CD4-positive, alpha-beta T cell treated with Interleukin-15 for 1 hour (primary cell): ENCODE results near the gene COX6A1.
"Not testable (repeated sequence)": the region's sequence is repeated elsewhere in the genome, so short reads cannot be mapped to it uniquely, and the experiment has no call there.

ENCODE experiments used
- DNase-seq: peaks from one replicate; pipeline ENCODE4 v3.0.0-alpha.2; 2020

The COX6A1 gene

GRCh38 chr12:120428597-120429229 lies 9.2 kb upstream of the COX6A1 start:
- DNase-seq: no peak

- no peak for DNase-seq
These were observed 8.5 kb upstream of the COX6A1 start for GRCh38 chr12:120429368-120429767.

- DNase-seq: no peak
These were observed 5.0 kb upstream of the COX6A1 start for GRCh38 chr12:120432772-120433525.

GRCh38 chr12:120438495-120439198 lies 734 bp downstream of the COX6A1 start:
- DNase-seq: no peak

- DNase-seq: peak; percentile 82
These were observed 1.8 kb downstream of the COX6A1 start for GRCh38 chr12:120439646-120440247.

GRCh38 chr12:120444676-120445075 lies 6.8 kb downstream of the COX6A1 start:
- DNase-seq: no peak

GRCh38 chr12:120445911-120446843 lies 8.3 kb downstream of the COX6A1 start, which contains the start of the genes GATC and TRIAP1:
Gene GATC (plus strand): TSS chr12:120446444. CDS start chr12:120446481, 37 bp downstream.
Gene TRIAP1 (minus strand): TSS chr12:120446384. CDS start chr12:120446372, 12 bp downstream.
- peak; percentile 85 for DNase-seq

GRCh38 chr12:120446844-120447178 lies 8.9 kb downstream of the COX6A1 start:
- not testable (repeated sequence) for DNase-seq

- DNase-seq: no peak
These were observed 10.1 kb downstream of the COX6A1 start for GRCh38 chr12:120447992-120448391.

- DNase-seq: not testable (repeated sequence)
These were observed 14.6 kb downstream of the COX6A1 start for GRCh38 chr12:120452524-120452923.

- DNase-seq: no peak
These were observed 15.3 kb downstream of the COX6A1 start for GRCh38 chr12:120453060-120453750.

- DNase-seq: peak; percentile 37
These were observed 16.1 kb downstream of the COX6A1 start for GRCh38 chr12:120453977-120454376.

GRCh38 chr12:120455302-120455701 lies 17.4 kb downstream of the COX6A1 start:
- no peak for DNase-seq

GRCh38 chr12:120457133-120457532 lies 19.2 kb downstream of the COX6A1 start:
- no peak for DNase-seq

GRCh38 chr12:120460157-120460556 lies 22.2 kb downstream of the COX6A1 start:
- DNase-seq: no peak

- DNase-seq: no peak
These were observed 24.3 kb downstream of the COX6A1 start for GRCh38 chr12:120462099-120462640.

- no peak for DNase-seq
These were observed 25.8 kb downstream of the COX6A1 start for GRCh38 chr12:120463712-120464111.

- no peak for DNase-seq
These were observed 27.8 kb downstream of the COX6A1 start for GRCh38 chr12:120465756-120466155.

GRCh38 chr12:120466560-120467315 lies 28.8 kb downstream of the COX6A1 start:
- peak; percentile 47 for DNase-seq

- no peak for DNase-seq
These were observed 29.5 kb downstream of the COX6A1 start for GRCh38 chr12:120467439-120467838.
